Left hindlimb (tissue), 1 donor: ENCODE results near the gene NLRX1.
"Not testable (repeated sequence)": the region's sequence is repeated elsewhere in the genome, so short reads cannot be mapped to it uniquely, and the experiment has no call there.

Experiments
- DNase-seq: peaks from one replicate; pipeline ENCODE4 v3.0.0-alpha.2; 2018

Gene NLRX1

DNA sequence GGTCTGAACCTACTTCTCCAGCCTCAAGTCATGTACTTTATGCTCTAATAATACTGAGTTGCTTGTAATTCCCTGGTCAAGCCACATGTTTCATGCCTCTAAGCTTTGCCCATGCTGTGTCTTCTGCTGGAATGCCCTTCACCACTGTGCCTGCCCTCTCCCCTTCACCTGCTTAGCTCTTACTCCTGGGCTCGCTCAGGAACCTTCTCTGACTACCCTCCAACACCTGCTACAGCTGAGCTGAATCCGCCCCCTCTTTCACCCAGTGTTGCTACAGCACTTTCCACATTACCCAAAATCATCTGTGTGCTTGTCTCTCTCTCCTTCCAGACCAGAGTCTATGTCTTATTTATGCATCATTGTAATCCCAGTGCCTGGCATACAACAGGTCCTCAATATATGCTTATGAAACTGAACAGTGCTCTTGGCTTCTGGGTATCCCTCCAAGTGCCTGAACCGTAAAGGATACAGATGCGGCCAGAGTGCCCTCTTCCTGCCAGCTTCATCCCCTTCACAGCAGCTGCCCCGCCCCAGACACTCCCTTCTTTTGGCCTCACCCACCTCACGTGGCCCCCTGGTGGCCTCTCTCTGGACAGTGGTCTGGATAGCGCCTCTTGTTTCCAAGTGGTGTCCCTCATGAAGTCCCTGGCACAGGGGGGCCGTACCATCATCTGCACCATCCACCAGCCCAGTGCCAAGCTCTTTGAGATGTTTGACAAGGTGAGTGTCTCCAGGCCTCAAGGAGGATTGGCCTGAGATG is 12.6 kb upstream of the NLRX1 start:
- DNase-seq: no peak

DNA sequence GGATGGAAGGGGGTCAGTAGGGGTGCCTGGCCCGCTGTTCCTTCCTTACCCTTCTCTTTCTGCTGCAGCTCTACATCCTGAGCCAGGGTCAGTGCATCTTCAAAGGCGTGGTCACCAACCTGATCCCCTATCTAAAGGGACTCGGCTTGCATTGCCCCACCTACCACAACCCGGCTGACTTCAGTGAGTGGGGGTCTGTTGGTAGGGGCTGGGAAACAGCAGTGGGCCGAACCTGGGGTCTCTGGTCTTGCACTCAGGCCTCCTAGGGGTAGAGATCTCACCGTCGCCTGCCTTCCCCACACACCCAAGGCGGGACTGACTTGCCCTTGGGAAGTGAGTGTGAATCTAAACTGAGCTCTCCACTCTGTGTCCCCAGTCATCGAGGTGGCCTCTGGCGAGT is 12.0 kb upstream of the NLRX1 start:
- DNase-seq: no peak

DNA sequence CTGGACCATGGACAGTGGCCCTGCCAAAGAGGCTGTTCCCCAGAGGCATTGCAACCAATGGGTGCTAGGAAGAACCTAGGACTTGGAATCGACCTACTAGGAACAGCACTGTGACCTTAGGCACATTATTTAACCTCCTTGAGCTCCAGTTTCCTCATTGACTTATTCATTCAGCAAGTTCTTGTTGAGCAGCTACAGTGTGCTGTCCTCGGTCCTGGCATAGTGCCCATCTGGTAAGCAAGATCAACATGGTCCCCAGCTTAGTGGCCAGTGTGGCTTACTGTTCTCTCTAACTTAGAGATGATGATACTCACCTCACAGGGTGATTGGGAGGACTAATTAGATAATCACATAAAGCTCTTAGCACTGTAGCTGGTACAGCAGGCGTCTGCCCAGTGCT is 11.5 kb upstream of the NLRX1 start:
- DNase-seq: no peak

GRCh38 chr11:119158467-119158866 is 10.1 kb upstream of the NLRX1 start:
- DNase-seq: no peak

GRCh38 chr11:119160151-119160550 is 8.4 kb upstream of the NLRX1 start:
- DNase-seq: no peak

GRCh38 chr11:119161871-119162270 is 6.7 kb upstream of the NLRX1 start:
- DNase-seq: no peak

- DNase-seq: no peak
Observed at GRCh38 chr11:119166368-119167076, 2.0 kb upstream of the NLRX1 start.

DNA sequence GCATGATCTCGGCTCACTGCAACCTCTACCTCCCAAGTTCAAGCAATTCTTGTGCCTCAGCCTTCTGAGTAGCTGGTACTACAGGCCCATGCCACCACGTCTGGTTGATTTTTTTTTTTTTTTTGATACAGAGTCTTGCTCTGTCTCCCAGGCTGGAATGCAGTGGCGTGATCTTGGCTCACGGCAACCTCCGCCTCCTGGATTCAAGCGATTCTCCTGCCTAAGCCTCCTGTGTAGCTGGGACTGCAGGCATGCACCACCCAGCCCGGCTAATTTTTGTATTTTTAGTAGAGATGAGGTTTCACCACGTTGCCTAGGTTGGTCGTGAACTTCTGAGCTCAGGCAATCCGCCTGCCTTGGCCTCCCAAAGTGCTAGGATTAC is 1.5 kb upstream of the NLRX1 start:
- DNase-seq: not testable (repeated sequence)

DNA sequence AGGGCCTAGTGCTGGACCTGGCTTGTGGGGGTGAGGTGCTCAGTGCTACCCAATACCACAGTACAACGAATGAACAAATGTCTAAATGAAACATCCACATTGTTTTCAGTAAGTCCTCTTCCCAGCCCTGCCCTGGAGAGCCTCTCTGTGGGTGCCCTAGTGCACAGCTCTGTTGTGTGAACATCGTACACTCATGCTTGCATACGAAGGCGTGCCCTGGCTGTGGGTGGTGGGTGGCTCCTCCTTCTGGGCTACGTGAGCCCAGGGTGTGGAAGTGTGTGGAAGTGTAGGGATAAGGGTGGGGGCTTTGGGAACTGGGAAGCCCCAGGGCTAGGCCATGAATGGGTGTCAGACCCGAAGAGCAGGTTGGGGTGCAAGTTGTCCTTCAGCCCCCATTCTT is 592 bp upstream of the NLRX1 start:
- no peak for DNase-seq

- no peak for DNase-seq
Observed at GRCh38 chr11:119169282-119169719, 776 bp downstream of the NLRX1 start.

GRCh38 chr11:119172513-119172912 is 4.0 kb downstream of the NLRX1 start:
- DNase-seq: no peak

GRCh38 chr11:119173453-119173852 is 4.9 kb downstream of the NLRX1 start:
- no peak for DNase-seq

GRCh38 chr11:119175493-119176077 is 7.1 kb downstream of the NLRX1 start:
- no peak for DNase-seq

- DNase-seq: no peak
Observed at GRCh38 chr11:119178166-119178680, 9.7 kb downstream of the NLRX1 start.

- DNase-seq: no peak
Observed at GRCh38 chr11:119179342-119179741, 10.8 kb downstream of the NLRX1 start.

DNA sequence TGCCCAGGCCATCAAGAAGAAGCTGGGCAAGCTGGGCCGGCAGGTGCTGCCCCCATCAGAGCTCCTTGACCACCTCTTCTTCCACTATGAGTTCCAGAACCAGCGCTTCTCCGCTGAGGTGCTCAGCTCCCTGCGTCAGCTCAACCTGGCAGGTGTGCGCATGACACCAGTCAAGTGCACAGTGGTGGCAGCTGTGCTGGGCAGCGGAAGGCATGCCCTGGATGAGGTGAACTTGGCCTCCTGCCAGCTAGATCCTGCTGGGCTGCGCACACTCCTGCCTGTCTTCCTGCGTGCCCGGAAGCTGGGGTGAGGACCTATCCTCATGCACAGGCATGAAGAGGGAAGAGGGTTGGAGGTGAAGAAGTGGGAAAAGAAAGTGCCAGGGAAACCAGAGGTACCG is 11.5 kb downstream of the NLRX1 start:
- no peak for DNase-seq

DNA sequence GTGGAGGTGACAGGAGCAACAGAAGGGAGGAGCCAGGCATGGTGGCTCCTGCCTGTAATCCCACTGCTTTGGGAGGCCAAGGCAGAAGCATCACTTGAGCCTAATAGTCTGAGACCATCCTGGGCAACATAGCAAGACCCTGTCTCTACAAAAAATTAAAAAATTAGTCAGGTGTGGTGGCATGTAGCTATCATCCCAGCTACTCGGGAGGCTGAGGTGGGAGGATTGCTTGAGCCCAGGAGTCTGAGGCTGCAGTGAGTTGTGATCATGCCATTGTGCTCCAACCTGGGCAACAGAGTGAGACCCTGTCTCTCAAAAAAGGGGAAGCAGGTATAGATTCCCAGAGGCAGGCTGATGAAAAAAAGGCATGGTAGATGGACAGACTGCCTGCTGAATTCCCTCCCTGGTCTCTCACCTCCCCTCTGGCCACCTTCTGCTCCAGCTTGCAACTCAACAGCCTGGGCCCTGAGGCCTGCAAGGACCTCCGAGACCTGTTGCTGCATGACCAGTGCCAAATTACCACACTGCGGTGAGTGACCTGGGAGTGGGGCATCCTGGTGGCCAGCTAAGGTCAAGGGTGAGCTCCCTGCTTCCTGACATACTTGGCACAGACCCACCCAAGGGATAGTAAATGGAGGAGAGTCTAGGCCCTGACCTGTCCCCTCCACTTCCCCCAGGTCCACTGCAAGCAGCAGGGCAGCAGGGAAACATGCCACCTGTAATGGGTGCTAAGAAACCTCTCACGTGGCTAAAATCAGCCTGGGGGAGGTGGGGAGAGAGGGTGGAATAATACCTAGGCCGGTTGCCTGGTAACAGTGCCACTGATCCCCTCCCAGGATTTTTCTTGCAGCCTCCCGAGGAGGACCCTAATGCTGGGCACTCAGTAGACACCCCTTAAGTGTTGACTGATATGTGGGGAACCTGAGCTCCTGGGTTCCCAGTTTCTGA is 12.5 kb downstream of the NLRX1 start:
- DNase-seq: no peak

DNA sequence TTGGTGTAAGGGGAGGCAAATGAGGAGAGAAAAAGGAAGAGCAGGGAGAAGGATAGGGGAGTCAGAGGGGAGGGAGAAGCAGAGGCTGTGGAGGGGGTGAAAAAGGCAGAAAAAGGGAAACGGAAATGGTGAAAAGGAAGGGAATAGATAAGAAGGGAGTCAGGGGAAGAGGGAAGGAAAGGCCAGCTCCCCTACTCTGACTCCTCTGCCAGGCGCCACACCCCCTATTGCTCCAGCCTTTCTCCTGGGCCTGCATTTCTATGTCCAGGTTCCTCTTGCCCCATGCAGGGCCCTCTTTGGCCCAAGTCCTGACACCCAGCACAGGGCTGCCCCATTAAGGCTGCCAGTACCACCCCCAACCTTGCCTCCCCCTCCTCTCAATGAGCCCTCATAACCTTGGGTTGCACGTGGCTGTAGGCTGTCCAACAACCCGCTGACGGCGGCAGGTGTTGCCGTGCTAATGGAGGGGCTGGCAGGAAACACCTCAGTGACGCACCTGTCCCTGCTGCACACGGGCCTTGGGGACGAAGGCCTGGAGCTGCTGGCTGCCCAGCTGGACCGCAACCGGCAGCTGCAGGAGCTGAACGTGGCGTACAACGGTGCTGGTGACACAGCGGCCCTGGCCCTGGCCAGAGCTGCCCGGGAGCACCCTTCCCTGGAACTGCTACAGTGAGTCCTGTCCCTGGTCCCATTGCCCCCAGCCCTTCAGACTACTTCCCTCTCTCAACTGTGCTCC is 13.3 kb downstream of the NLRX1 start:
- DNase-seq: no peak

GRCh38 chr11:119184399-119184798 is 15.9 kb downstream of the NLRX1 start:
- DNase-seq: not testable (repeated sequence)

DNA sequence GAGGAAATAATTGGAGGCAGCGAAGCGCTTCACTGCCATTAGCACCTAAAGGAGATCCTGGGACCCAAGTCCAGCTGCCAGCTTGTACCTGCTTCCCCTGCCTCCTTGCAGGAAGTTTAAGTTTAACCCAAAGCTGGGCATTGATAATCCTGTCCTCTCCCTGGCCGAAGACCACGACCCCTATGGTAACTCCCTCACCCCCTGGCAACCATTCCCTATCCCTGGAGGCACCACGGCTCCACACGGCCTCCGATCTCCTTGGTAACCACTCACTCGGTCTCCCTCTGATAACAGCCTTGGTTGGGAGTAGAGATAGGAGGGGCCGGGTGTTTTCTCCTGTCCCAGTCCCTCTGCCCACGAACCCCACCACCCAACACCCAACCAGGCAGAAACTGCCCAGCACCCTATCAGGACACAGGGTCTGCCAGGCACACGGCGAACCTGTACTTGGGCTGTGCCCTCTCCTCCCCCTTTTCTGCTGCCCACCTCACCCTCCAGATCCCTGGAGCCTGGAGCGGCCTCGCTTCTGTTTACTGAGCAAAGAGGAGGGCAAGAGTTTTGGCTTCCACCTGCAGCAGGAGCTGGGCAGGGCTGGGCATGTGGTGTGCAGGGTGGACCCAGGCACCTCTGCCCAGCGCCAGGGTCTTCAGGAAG is 17.6 kb downstream of the NLRX1 start:
- DNase-seq: no peak

- DNase-seq: no peak
Observed at GRCh38 chr11:119187123-119187892, 18.8 kb downstream of the NLRX1 start.
